ENCODE results near the gene STRN. TPM values are rescaled to one million over a fixed set of nuclear protein-coding genes. Genes with fewer than 3 reads are reported as not detected.

STRN gene
- total and polyA plus RNA-seq, 5 donors, result 7.7 to 41.1 (median 34.5) TPM

GRCh38 chr2:36809069-36809445 lies 157.3 kb downstream of the STRN start:
- WGBS, result 92% methylated on average over 3 of the region's 3 CpGs
- no peak for ATAC-seq

DNA sequence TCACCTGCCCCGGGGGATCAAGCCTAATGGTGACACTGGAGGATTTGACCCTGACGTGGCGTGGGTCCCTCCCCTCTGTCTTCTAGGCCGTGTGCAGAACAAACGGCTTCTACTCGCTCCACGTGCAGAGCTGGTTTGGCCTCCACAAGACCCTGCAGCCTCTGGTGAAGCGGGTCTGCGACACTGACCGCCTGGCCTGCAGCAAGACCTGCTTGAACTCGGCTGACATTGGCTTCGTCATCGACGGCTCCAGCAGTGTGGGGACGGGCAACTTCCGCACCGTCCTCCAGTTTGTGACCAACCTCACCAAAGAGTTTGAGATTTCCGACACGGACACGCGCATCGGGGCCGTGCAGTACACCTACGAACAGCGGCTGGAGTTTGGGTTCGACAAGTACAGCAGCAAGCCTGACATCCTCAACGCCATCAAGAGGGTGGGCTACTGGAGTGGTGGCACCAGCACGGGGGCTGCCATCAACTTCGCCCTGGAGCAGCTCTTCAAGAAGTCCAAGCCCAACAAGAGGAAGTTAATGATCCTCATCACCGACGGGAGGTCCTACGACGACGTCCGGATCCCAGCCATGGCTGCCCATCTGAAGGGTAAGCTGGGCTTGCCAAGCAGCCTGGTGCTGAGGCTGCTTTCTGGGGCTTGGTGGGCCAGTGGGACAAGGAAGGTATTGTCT lies 157.8 kb downstream of the STRN start:
- no peak for ATAC-seq
- no peak overlapping the region for H3K4me3 ChIP-seq (ENCODE audit: low read length)
- no peaks in the 10 kb centered on the region for H3K27me3 ChIP-seq (ENCODE audit: control insufficient read depth, insufficient read depth)
- H3K9me3 ChIP-seq (ENCODE audit: control insufficient read depth, low read length), result no peaks in the 10 kb centered on the region
- no peaks in the 10 kb centered on the region for H3K4me1 ChIP-seq (ENCODE audit: control insufficient read depth, insufficient read depth, low read length)
- intact Hi-C loops (cut with DNase I), result no loop called here
- 92% methylated on average over 35 of the region's 35 CpGs for WGBS
- peak in 1 of 3 donors; percentile 46 for DNase-seq
- no peak overlapping the region for H3K27ac ChIP-seq (ENCODE audit: low read length)

More at GRCh38 chr2:36809069-36809445, 157.3 kb downstream of the STRN start:
- Histone ChIP-seq H3K4me3 (ENCODE audit: low read length) (no peak overlapping the region), H3K9me3 (ENCODE audit: control insufficient read depth, low read length) (no peaks in the 10 kb centered on the region), H3K27me3 (ENCODE audit: control insufficient read depth, insufficient read depth) (no peaks in the 10 kb centered on the region), H3K27ac (ENCODE audit: low read length) (no peak overlapping the region), H3K4me1 (ENCODE audit: control insufficient read depth, insufficient read depth, low read length) (no peaks in the 10 kb centered on the region)
- no peak for DNase-seq
- intact Hi-C loops (cut with DNase I), result no loop called here

DNA sequence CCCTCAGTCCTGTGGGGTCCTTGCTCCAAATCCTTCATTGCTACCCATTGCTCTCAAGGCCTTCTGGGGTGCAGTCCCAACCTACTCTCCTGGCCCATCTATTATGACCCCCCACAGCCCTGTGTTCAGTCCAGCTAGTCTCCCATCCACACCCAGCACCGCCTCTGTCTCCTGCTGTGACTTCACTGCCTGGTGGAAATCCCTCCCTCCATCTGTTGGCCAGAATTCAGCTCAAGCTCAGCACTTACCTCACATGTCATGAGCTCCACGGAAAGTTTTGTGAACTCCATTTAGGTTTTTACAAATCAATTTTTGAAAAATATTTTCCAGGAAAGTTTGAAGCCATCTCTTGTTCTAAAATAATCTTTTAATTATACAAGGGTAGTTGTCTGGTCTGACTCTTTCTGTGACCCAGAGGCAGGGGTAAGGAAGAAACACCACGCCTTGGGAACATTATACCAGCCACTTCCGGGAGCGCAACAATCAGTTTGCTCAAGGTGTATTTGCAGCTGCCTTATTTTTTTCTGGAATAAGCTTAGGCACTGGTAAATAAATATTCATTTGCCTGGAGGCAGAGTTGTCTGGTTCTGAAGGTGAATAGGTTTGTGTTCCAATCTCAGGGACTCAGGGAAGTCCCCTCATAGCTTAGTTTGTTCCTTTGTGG lies 159.0 kb downstream of the STRN start:
- H3K4me3 ChIP-seq (ENCODE audit: low read length), result no peak overlapping the region
- H3K27ac ChIP-seq (ENCODE audit: low read length), result no peak overlapping the region
- intact Hi-C loops (cut with DNase I), result no loop called here
- H3K27me3 ChIP-seq (ENCODE audit: control insufficient read depth, insufficient read depth), result no peaks in the 10 kb centered on the region
- no peaks in the 10 kb centered on the region for H3K9me3 ChIP-seq (ENCODE audit: control insufficient read depth, low read length)
- peak in 1 of 2 donors; percentile 48 for ATAC-seq
- DNase-seq, result no peak
- H3K4me1 ChIP-seq (ENCODE audit: control insufficient read depth, insufficient read depth, low read length), result no peaks in the 10 kb centered on the region
- 67% methylated on average over 5 of the region's 5 CpGs for WGBS

DNA sequence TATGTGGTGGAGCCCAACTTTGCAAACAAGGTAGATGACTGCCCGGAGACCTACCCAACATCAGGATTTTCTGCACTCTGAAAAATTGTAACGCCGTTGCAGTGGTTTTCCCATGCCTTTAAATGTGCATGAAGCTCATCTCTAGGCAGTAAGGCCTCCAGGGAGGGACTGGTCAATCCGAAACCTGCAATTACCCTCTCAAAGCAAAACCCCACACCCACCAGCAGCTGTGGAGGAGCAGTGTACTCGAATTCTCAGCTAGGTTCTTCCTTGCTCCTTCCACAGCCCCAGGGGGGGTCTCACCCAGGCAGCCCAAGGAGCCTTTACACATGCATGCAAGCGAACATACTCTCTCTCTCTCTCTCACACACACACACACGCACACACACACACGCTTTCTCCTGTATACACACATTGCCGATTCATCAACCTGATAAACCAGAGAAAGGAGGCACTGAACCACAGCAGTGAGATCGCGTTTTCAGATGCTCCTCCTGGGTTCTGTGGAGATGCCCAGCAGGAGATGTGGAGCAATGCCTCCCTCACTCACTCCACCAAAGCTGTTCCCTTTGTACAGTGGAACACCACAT lies 160.6 kb downstream of the STRN start:
- no peaks in the 10 kb centered on the region for H3K27me3 ChIP-seq (ENCODE audit: control insufficient read depth, insufficient read depth)
- ATAC-seq (no peak), DNase-seq (no peak)
- intact Hi-C loops (cut with DNase I), result no loop called here
- 88% methylated on average over 11 of the region's 11 CpGs for WGBS
- H3K4me1 ChIP-seq (ENCODE audit: control insufficient read depth, insufficient read depth, low read length), result no peaks in the 10 kb centered on the region
- H3K9me3 ChIP-seq (ENCODE audit: control insufficient read depth, low read length), result no peaks in the 10 kb centered on the region
- H3K4me3 ChIP-seq (ENCODE audit: low read length), result no peak overlapping the region
- no peak overlapping the region for H3K27ac ChIP-seq (ENCODE audit: low read length)

DNA sequence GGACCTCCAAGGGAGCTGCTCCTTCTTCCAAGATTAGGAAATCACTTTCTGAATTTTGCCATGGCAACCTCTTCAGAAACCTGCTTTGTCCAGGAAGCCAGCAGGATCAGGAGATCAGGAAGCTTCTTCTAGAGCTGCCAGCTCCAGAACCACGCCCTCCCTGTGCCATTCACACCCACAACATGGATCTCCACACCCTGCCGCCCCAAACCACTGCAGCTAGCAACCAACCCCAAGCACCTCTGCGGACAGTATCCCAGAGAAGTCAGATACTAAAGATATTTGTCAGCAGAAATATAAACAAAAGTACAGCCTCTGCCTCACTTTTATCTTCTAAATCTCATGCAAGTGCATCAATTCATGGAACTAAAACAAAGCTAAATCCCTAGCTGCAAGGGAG lies 163.4 kb downstream of the STRN start:
- no peak for ATAC-seq
- no peaks in the 10 kb centered on the region for H3K4me1 ChIP-seq (ENCODE audit: control insufficient read depth, insufficient read depth, low read length)
- no peak overlapping the region for H3K4me3 ChIP-seq (ENCODE audit: low read length)
- DNase-seq, result no peak
- no peak overlapping the region for H3K27ac ChIP-seq (ENCODE audit: low read length)
- H3K27me3 ChIP-seq (ENCODE audit: control insufficient read depth, insufficient read depth), result no peaks in the 10 kb centered on the region
- intact Hi-C loops (cut with DNase I), result no loop called here
- 84% methylated on average over 3 of the region's 3 CpGs for WGBS
- no peaks in the 10 kb centered on the region for H3K9me3 ChIP-seq (ENCODE audit: control insufficient read depth, low read length)

DNA sequence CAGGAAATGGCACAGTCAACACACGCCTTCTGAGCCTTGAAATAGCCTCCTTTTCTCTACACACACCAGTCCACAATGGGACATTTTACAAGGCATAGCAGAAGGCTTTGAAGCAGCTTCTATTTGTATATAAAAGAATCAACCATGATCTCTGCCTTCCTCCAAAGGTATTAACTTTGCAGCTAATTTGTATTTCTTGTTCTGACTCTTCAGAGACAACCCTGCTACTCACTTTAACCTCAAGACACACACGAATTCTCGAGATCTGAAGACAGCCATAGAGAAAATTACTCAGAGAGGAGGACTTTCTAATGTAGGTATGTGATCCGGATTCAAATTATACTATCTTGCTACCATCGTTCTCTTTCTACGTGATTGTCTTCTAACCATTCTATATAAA lies 165.2 kb downstream of the STRN start:
- intact Hi-C loops (cut with DNase I), result no loop called here
- Histone ChIP-seq H3K4me3 (ENCODE audit: low read length) (no peak overlapping the region), H3K9me3 (ENCODE audit: control insufficient read depth, low read length) (no peaks in the 10 kb centered on the region), H3K27me3 (ENCODE audit: control insufficient read depth, insufficient read depth) (no peaks in the 10 kb centered on the region), H3K4me1 (ENCODE audit: control insufficient read depth, insufficient read depth, low read length) (no peaks in the 10 kb centered on the region), H3K27ac (ENCODE audit: low read length) (no peak overlapping the region)
- DNase-seq, result no peak
- WGBS, result 85% methylated on average over 6 of the region's 6 CpGs
- no peak for ATAC-seq

- ATAC-seq, result no peak
- Histone ChIP-seq H3K4me3 (ENCODE audit: low read length) (no peak overlapping the region), H3K27me3 (ENCODE audit: control insufficient read depth, insufficient read depth) (no peaks in the 10 kb centered on the region), H3K27ac (ENCODE audit: low read length) (no peak overlapping the region), H3K9me3 (ENCODE audit: control insufficient read depth, low read length) (no peaks in the 10 kb centered on the region), H3K4me1 (ENCODE audit: control insufficient read depth, insufficient read depth, low read length) (no peaks in the 10 kb centered on the region)
- intact Hi-C loops (cut with DNase I), result no loop called here
- DNase-seq, result no peak
- WGBS, result 93% methylated on average over 11 of the region's 11 CpGs
Observed at GRCh38 chr2:36800381-36800780, 166.0 kb downstream of the STRN start.

GRCh38 chr2:36798724-36799123 lies 167.6 kb downstream of the STRN start:
- no peaks in the 10 kb centered on the region for H3K27me3 ChIP-seq (ENCODE audit: control insufficient read depth, insufficient read depth)
- H3K27ac ChIP-seq (ENCODE audit: low read length), result no peak overlapping the region
- 80% methylated on average over 3 of the region's 3 CpGs for WGBS
- no peaks in the 10 kb centered on the region for H3K9me3 ChIP-seq (ENCODE audit: control insufficient read depth, low read length)
- ATAC-seq, result no peak
- intact Hi-C loops (cut with DNase I), result no loop called here
- DNase-seq, result no peak
- no peak overlapping the region for H3K4me3 ChIP-seq (ENCODE audit: low read length)
- no peaks in the 10 kb centered on the region for H3K4me1 ChIP-seq (ENCODE audit: control insufficient read depth, insufficient read depth, low read length)

DNA sequence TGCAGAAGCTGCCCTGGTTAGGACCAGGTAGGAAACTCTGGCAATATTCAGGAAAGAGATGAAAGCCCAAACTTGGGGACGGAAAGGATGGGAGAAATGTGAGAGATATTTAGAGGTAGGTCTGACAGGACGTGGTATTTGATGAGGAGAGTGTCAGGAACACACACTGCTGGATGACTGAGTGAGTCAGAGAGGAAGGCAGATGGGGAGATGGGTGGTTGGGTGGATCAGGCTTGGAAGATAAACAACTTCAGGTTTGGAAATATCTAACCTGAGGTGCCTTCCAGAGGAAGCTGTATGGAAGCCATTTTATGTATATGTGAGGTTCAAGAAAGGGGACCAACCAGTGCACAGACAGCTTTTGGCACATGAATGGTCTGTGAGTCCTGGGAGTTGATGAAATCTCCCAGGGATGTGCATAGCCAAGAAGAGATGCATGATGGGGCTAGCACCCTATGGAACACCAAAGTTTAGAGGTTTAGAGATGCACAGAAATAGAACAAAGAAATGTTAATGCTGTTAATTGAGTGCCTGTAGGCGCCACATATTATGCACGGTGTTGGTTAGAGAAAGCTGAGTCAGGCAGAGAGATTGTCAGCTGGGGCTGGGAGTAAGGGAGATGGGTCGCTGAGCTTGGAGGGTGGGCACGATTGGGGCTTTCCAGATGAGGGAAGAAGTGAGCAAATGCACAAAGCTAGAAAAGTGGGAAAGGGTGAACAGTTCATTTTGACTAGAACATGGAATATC lies 168.8 kb downstream of the STRN start:
- Histone ChIP-seq H3K4me1 (ENCODE audit: control insufficient read depth, insufficient read depth, low read length) (no peaks in the 10 kb centered on the region), H3K27me3 (ENCODE audit: control insufficient read depth, insufficient read depth) (no peaks in the 10 kb centered on the region), H3K9me3 (ENCODE audit: control insufficient read depth, low read length) (no peaks in the 10 kb centered on the region), H3K27ac (ENCODE audit: low read length) (no peak overlapping the region), H3K4me3 (ENCODE audit: low read length) (no peak overlapping the region)
- DNase-seq (no peak), ATAC-seq (no peak)
- intact Hi-C loops (cut with DNase I), result no loop called here
- 53% methylated on average over 6 of the region's 6 CpGs for WGBS

Measured in right cardiac atrium (tissue), 5 donors.